ENCODE results near the gene PIP5K1C.

PIP5K1C gene

GRCh38 chr19:3653865-3654513 is 46.3 kb downstream of the PIP5K1C start:
- Histone ChIP-seq H3K9me2 (replicated peaks; ENCODE audit: insufficient read depth, low read length) (no peaks in the 10 kb centered on the region), H3K4me3 (ENCODE audit: insufficient read depth, low read length, poor library complexity, severe bottlenecking) (no peak overlapping the region), H3F3A (ENCODE audit: insufficient read depth) (no peaks in the 10 kb centered on the region), H3K27me3 (ENCODE audit: low read length) (no peaks in the 10 kb centered on the region), H3K9ac (ENCODE audit: low read length) (no peak overlapping the region), H3K79me2 (ENCODE audit: insufficient read depth, low read length) (no peaks in the 10 kb centered on the region), H2AFZ (ENCODE audit: low read depth, low read length, severe bottlenecking) (no peak overlapping the region), H3K36me3 (ENCODE audit: low read length) (no peaks in the 10 kb centered on the region), H3K9me3 (ENCODE audit: insufficient read depth, low read length) (no peaks in the 10 kb centered on the region), H3K4me2 (ENCODE audit: low read depth, low read length, poor library complexity, severe bottlenecking) (no peak overlapping the region), H3K27ac (ENCODE audit: low read depth, low read length) (no peak overlapping the region), H4K20me1 (ENCODE audit: low read depth, low read length) (no peaks in the 10 kb centered on the region)
- TF ChIP-seq CTCF (IDR thresholded peaks at IDR 0.05; ENCODE audit: insufficient read depth, low read length, poor library complexity, severe bottlenecking) = peak; percentile 16
- TF ChIP-seq EZH2phosphoT487 (conservative IDR thresholded peaks at IDR 0.05; ENCODE audit: low read length) = no peak

- Histone ChIP-seq H2AFZ (ENCODE audit: low read depth, low read length, severe bottlenecking) (no peak overlapping the region), H4K20me1 (ENCODE audit: low read depth, low read length) (no peaks in the 10 kb centered on the region), H3K9me2 (replicated peaks; ENCODE audit: insufficient read depth, low read length) (no peaks in the 10 kb centered on the region), H3F3A (ENCODE audit: insufficient read depth) (no peaks in the 10 kb centered on the region), H3K27me3 (ENCODE audit: low read length) (no peaks in the 10 kb centered on the region), H3K9ac (ENCODE audit: low read length) (no peak overlapping the region), H3K4me3 (ENCODE audit: insufficient read depth, low read length, poor library complexity, severe bottlenecking) (no peak overlapping the region), H3K27ac (ENCODE audit: low read depth, low read length) (no peak overlapping the region), H3K9me3 (ENCODE audit: insufficient read depth, low read length) (no peaks in the 10 kb centered on the region), H3K4me2 (ENCODE audit: low read depth, low read length, poor library complexity, severe bottlenecking) (no peak overlapping the region), H3K36me3 (ENCODE audit: low read length) (no peaks in the 10 kb centered on the region), H3K79me2 (ENCODE audit: insufficient read depth, low read length) (no peaks in the 10 kb centered on the region)
- TF ChIP-seq CTCF (IDR thresholded peaks at IDR 0.05; ENCODE audit: insufficient read depth, low read length, poor library complexity, severe bottlenecking) (no peak), EZH2phosphoT487 (conservative IDR thresholded peaks at IDR 0.05; ENCODE audit: low read length) (no peak)
Observed at GRCh38 chr19:3653081-3653795, 47.0 kb downstream of the PIP5K1C start.

GRCh38 chr19:3652422-3652821 is 47.8 kb downstream of the PIP5K1C start:
- Histone ChIP-seq H3K27ac (ENCODE audit: low read depth, low read length) (no peak overlapping the region), H3K27me3 (ENCODE audit: low read length) (no peaks in the 10 kb centered on the region)

More at GRCh38 chr19:3652422-3652821, 47.8 kb downstream of the PIP5K1C start:
- no peak for TF ChIP-seq CTCF (IDR thresholded peaks at IDR 0.05; ENCODE audit: insufficient read depth, low read length, poor library complexity, severe bottlenecking)
- TF ChIP-seq EZH2phosphoT487 (conservative IDR thresholded peaks at IDR 0.05; ENCODE audit: low read length) = no peak
- H3K4me3 ChIP-seq (ENCODE audit: insufficient read depth, low read length, poor library complexity, severe bottlenecking) = no peak overlapping the region
- H3K9ac ChIP-seq (ENCODE audit: low read length) = no peak overlapping the region
- no peaks in the 10 kb centered on the region for H3K36me3 ChIP-seq (ENCODE audit: low read length)
- H3K4me2 ChIP-seq (ENCODE audit: low read depth, low read length, poor library complexity, severe bottlenecking) = no peak overlapping the region
- no peaks in the 10 kb centered on the region for H3K79me2 ChIP-seq (ENCODE audit: insufficient read depth, low read length)
- H2AFZ ChIP-seq (ENCODE audit: low read depth, low read length, severe bottlenecking) = no peak overlapping the region
- H3K9me3 ChIP-seq (ENCODE audit: insufficient read depth, low read length) = no peaks in the 10 kb centered on the region
- H3F3A ChIP-seq (ENCODE audit: insufficient read depth) = no peaks in the 10 kb centered on the region
- H4K20me1 ChIP-seq (ENCODE audit: low read depth, low read length) = no peaks in the 10 kb centered on the region
- H3K9me2 ChIP-seq (replicated peaks; ENCODE audit: insufficient read depth, low read length) = no peaks in the 10 kb centered on the region
